GM19023 (cell line): ENCODE measurements around the gene CHST15.

Source experiments
- ATAC-seq: cut with Tn5 transposase; IDR thresholded peaks from one replicate; pipeline ENCODE4 v1.9.1; 2021; ENCODE audit warnings: mild to moderate bottlenecking, moderate library complexity; ENCODE audit not compliant: unreplicated experiment

CHST15 gene

GRCh38 chr10:124015991-124016390 lies 77.4 kb downstream of the CHST15 start:
- ATAC-seq, result no peak

DNA sequence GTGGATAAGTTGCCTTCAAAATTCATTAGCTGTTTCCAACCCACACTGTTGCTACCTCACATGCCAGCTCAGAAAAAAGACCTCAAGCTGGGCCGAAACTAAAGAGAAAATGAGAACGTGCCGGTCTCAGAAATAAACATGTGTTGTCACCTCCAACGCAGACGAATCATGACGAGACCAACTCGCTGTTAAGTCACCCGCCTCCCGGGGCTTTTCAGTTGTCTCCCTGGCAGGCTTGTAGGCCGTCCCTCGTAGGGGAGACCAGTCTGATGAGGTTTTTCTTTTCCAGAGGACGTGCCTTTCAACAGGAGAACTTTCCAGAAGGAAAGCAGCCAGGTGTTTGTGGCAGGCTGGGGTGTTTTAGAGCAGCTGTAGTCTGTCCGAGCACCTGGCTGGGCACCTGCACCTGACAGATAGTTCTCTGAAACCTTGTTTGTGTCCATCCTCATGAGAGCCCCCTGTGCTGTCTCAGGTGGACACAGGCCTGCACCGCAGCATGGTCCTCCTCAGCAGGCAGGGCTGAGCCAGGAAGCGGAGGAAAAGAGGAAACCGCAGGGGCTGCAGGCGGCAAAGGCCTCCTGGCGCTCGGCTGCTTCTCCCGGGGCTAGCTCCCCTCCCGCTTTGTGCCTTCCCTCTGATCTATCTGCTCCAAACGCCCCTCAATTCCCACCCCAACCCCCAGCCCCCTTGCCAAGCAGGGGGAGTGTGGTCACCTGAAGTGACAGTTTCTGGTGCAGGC lies 78.8 kb downstream of the CHST15 start:
- no peak for ATAC-seq

DNA sequence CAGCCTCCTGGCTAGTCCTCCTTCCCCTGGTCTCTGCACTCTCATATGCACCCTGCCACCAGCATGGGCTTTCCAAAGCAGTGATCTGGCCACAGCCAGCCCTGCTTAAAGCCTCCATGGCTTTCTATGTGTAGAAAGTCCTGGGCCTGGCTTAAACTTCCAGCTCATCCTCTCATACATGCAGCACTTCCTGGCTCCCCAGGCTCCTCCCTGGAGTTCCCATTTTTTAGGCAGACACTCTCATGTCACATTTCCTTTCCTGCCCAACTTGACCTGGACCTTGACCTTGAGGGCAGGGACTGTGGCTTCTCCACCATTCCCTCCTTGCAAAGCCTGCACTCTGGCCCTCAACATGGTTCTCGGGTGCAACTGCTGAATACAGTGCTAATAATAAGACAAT lies 79.5 kb downstream of the CHST15 start:
- ATAC-seq, result no peak

GRCh38 chr10:124012991-124013390 lies 80.4 kb downstream of the CHST15 start:
- ATAC-seq, result no peak

DNA sequence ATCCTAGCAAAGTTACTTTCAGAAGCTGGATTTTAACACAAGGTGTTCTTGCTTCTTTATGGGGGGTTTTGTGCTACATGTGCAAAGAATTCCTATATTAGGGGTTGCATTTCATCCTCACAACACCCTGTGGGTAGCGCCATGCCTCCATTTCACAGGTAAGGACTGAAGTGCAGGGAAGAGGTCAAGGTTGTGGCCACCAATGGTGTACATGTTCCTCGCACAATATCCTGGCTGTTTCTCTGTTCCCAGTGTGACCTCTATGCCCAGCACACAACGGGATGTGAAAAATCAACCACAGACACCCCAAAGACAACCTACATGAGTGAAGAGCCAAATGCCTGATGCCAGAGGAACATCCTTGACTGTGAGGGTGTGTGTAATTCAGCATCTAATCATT lies 80.8 kb downstream of the CHST15 start:
- no peak for ATAC-seq

- ATAC-seq, result no peak
Measured at GRCh38 chr10:124012066-124012465, 81.3 kb downstream of the CHST15 start.

DNA sequence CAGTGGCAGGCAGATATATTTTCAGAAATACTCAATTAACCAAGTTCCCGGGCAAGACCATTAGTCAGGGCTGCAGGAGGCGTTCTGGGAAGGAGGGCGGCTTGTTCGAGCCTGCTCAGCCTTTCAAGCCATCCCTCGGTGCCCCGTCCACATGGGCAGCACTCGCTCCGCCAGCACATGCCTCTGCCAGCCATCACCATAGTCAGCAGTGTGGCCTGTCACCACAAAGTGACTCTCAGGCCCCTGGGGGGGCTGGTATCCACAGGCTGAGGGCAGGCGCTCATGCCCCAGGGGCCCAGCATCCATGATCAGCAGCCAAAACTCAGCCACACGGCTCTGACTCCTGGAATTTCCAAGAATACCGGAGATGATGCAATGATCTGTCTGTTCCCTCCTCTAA lies 81.9 kb downstream of the CHST15 start:
- ATAC-seq, result no peak

- no peak for ATAC-seq
Measured at GRCh38 chr10:124010563-124011131, 82.8 kb downstream of the CHST15 start.

GRCh38 chr10:124010024-124010423 lies 83.4 kb downstream of the CHST15 start:
- no peak for ATAC-seq

DNA sequence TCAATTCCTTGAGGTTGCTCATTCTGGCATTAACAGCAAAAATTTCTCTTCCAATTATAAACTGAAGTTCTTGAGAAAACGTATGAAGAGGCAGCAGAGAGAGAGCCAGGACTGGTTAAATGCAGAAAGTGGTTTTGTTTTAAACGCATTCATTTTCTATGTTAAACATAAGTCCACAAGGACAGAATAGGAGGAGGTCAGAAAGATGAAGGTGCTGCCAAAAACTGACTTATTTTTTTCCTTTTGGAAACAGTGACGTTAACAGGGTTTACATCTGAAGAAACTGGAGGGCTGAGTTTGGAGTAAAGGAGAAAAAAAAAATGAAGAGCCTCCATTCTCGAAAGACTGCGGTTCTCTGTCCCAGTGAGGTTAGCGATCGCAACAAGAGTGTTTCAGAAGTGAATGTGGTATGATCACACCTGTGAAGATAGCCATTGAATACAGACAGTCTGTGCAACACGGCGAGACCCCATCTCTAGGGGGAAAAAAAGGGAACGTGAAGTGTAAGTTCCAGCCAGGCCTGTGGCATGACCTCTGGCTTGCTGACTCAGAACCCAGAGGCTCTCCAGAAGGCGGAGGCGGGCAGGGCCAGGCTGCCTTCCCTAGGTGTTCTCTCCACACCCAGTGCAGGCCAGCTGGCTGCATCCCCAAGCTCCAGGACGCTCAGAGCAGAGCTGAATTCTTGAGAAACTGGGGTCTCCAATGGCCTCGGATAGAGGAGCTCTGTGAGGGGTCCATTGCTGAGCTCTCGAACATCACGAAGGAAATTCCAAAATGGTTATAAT lies 84.0 kb downstream of the CHST15 start:
- no peak for ATAC-seq

DNA sequence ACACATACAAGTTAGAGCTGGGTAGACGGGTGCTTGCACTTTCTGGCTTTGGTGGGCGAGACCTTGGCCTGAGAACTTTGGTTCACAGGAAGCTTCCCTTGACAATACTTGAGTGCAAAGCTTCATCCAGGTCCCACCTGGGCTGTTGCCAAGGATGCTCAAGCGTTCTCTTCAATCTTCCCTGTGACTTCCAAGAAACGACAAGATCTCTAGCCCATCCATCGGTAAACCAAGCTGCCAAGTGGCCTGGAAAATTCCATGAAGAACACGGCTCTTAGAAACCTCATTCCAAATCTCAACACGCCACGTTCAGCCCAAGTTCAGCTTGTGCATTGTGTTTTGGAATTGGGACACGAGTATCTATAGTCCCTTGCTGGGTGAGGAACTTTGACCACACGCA lies 84.7 kb downstream of the CHST15 start:
- ATAC-seq, result no peak

- no peak for ATAC-seq
Measured at GRCh38 chr10:124008187-124008586, 85.2 kb downstream of the CHST15 start.

GRCh38 chr10:124007773-124008145 lies 85.6 kb downstream of the CHST15 start:
- ATAC-seq, result no peak

DNA sequence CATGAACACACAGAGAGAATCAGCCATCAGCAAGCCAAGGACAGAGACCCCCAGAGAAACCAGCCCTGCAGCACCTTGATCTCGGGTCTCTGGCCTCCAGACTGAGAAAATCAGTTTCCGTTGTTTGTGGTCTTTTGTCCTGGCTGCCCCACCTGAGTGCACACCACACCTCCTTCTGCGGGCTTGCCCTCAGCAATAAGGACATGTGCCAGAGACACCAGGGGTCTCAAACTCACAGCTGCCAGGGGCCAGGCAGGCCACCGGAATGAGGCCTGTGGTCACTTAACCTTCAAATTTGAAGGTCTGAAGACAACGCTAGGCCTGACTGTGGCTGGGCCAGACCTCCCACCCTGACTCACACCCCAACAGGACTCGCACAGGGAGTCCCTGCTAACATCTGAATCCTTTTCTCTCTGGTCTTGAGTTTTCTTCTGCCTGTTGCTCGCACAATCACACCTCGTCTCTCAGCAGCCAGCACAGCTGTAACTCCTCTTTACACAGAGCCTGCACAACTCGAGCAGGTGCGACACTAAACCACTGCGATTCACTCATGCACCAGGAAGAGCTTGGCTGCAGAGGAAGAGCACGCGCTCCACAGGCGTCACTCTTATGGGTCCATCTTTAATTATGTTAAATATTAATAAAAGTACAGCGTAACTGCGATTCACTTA lies 86.2 kb downstream of the CHST15 start:
- ATAC-seq, result no peak

DNA sequence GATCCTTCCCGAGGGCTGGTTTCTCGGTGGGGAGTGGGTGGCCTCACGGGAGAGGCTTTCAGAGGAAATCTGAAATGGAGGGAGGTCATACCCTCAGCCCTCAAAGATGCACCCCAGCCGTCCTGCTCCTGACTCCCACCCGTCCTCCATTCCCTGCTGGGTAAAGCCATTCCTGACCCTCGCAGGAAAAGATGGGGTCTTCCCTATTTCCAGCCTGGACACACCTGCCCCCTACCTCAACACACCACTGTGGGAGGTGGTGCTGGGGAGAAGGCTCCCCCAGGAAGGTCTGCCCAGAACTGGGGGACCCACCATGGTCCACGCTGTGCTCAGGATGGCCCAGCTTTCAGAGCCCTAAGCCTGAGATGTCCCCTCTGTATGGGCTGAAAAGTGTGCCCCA lies 86.9 kb downstream of the CHST15 start:
- ATAC-seq, result no peak

DNA sequence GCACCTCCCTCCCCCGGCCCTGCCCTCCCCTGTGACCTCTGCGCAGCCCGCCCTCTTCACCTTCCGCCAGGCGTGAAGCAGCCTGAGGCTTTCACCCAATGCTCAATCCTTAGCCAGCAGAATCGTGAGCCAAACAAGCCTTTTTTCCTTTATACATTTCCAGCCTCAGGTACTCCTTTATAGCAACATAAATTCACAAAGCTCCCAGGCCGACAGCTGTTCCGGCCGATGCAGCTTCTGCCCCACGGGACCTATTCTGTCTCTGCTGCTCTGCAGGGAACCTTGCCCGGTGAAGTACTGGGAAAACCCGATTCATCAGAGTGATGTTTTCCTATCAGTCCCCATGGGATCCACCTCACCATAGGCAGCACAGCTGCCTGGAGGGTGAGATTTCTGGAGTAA lies 87.4 kb downstream of the CHST15 start:
- ATAC-seq, result no peak

DNA sequence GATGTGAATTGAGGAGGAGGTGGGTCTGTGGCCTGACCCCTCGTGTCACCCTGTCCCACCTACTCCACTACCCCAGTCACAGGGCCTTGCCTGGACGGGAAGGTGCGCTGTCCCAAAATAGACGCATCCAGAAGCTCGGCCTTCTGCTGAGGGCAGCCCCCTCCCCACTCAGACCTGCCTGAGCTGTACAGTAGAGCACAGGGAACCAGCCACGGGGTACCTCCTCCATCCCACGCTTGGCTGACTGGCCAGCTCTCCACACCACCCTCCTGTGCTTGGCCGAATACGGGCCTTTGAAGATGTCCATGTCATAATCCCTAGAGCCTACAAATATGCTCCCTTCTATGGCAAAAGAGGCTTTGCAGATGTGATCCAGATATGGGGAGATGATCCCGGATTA lies 88.3 kb downstream of the CHST15 start:
- no peak for ATAC-seq

DNA sequence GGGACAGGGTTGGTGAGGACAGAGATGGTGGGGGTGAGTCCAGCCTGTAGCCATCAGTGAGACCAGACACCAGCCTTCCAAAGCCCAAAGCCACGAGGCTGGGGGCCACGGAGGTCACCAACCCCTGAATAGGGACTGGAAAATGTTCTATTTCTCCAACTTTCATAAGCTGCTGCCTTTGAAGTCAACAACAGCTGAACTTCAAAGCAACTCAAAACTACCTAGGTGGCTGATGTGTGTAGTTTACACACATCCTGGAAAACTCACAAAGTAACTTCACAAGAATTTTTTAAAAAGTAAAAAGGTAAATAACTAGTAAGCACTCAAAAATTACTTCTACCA lies 88.8 kb downstream of the CHST15 start:
- ATAC-seq, result no peak

- ATAC-seq, result no peak
Measured at GRCh38 chr10:124003871-124004662, 89.3 kb downstream of the CHST15 start.

DNA sequence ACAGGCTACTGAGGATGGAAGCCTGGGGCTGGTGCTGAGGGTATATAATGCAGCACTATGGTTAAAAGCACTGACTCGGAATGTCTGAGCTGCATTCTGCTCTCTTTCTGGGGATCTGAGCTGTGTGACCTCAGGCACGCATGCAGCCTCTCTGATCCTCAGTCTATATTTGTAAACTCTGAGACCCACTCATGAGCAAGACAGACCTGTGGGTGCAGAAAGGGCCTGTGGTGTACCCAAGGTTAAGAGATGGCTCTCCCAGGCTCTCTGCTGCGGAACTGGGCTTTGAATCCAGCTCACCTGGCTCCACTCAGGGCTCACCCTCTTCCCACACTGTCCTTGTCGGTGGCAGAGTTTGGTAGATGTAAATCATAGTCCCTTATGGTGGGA lies 89.9 kb downstream of the CHST15 start:
- no peak for ATAC-seq

DNA sequence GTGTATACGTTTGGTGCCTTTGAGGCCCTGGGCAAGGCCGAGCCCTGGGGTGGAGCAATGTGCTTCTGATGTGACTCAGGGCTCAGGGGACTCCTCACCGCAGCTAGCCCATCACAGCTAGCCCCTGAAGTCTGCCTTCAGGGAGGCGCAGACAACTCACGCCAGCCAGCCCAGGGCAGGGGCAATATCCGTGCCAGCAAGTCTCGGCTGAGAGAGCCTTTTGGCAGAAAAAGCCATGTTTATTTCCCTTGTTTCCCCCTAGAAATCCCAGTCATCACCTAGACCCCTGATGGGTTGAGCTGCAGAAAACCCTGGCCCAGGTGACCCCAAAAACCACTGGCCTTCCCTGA lies 90.4 kb downstream of the CHST15 start:
- ATAC-seq, result no peak
